Left ventricle myocardium inferior (tissue), 1 donor: ENCODE measurements around the gene ATXN7L1. TPM values are rescaled to one million over a fixed set of nuclear protein-coding genes. Genes with fewer than 3 reads are reported as not detected.

Source experiments
- DNase-seq: peaks from one replicate; pipeline ENCODE4 v3.0.0-alpha.2; 2020
- H3K27ac ChIP-seq: fragments of 200-600 bp; replicated peaks from 2 replicates; pipeline ENCODE4 v1.8.0; 2021
- H3K27me3 ChIP-seq: fragments of 200-600 bp; 2 replicates; pipeline ENCODE4 v1.8.0; 2021; ENCODE audit warnings: low read depth
- H3K36me3 ChIP-seq: fragments of 200-600 bp; 2 replicates; pipeline ENCODE4 v1.8.0; 2021
- H3K4me1 ChIP-seq: fragments of 200-600 bp; 2 replicates; pipeline ENCODE4 v1.8.0; 2021
- H3K4me3 ChIP-seq: fragments of 200-600 bp; 2 replicates; pipeline ENCODE4 v1.8.0; 2021; ENCODE audit warnings: mild to moderate bottlenecking, moderate library complexity
- H3K9me3 ChIP-seq: fragments of 200-600 bp; replicated peaks from 2 replicates; pipeline ENCODE4 v1.8.0; 2021
- intact Hi-C: fragments of 100-400 bp; cut with micrococcal nuclease; formaldehyde crosslinking; loops from one replicate; pipeline ENCODE4 v1.11.0; 2022
- total RNA-seq: library from RNA; stranded (reverse); fragmentation: NEBNext Ultra II Directional; extraction: Animal tissue kit (Norgen Biotek cat#: 25700); gene quantifications from one replicate; pipeline ENCODE4 v1.2.1, GENCODE V29; 2021
- TF ChIP-seq, protein P1 (sequence below): fragments of 200-600 bp; IDR thresholded peaks from 2 replicates; pipeline ENCODE4 v1.8.0; 2021; ENCODE audit warnings: antibody characterized with exemption, mild to moderate bottlenecking, borderline replicate concordance
- donor health status: DM: no; HTN: yes; CAD: no; lungs with severe emphysema.

Gene ATXN7L1
- total RNA-seq, 1 donor from 2014 or later = 6.2 TPM

DNA sequence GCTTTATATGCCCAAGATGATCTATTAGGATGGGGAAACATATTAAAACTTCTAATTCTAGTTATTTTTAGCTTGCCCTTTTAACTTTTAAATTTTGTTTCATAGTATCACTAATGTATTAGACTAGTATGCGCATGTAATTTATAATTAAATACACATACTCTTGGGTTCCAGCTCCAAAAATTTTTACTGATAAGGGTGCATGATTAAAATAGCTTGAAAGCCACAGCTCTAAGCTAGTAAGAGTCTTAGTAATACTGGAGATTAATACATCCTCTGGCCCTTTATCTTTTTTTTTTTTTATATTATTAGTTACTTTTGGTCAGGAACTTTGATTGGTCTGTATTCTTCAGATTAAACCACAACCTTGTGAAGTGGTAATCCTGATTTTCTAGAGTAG is 53.6 kb downstream of the ATXN7L1 start:
- no peak for DNase-seq
- no peak overlapping the region for H3K27ac ChIP-seq
- no peaks in the 10 kb centered on the region for H3K27me3 ChIP-seq
- H3K9me3 ChIP-seq = no peaks in the 10 kb centered on the region
- H3K4me1 ChIP-seq = peaks cover 4% of the 10 kb centered on the region
- H3K4me3 ChIP-seq = no peak overlapping the region
- TF ChIP-seq, protein P1, sequence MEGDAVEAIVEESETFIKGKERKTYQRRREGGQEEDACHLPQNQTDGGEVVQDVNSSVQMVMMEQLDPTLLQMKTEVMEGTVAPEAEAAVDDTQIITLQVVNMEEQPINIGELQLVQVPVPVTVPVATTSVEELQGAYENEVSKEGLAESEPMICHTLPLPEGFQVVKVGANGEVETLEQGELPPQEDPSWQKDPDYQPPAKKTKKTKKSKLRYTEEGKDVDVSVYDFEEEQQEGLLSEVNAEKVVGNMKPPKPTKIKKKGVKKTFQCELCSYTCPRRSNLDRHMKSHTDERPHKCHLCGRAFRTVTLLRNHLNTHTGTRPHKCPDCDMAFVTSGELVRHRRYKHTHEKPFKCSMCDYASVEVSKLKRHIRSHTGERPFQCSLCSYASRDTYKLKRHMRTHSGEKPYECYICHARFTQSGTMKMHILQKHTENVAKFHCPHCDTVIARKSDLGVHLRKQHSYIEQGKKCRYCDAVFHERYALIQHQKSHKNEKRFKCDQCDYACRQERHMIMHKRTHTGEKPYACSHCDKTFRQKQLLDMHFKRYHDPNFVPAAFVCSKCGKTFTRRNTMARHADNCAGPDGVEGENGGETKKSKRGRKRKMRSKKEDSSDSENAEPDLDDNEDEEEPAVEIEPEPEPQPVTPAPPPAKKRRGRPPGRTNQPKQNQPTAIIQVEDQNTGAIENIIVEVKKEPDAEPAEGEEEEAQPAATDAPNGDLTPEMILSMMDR = no peak
- H3K36me3 ChIP-seq = no peaks in the 10 kb centered on the region
- intact Hi-C loops = no loop called here

- H3K9me3 ChIP-seq = no peaks in the 10 kb centered on the region
- no peak overlapping the region for H3K4me3 ChIP-seq
- no peak for DNase-seq
- intact Hi-C loops = no loop called here
- peaks cover 4% of the 10 kb centered on the region for H3K4me1 ChIP-seq
- no peak overlapping the region for H3K27ac ChIP-seq
- no peaks in the 10 kb centered on the region for H3K36me3 ChIP-seq
- H3K27me3 ChIP-seq = no peaks in the 10 kb centered on the region
- TF ChIP-seq, protein P1 = no peak
Observed at GRCh38 chr7:105821527-105821926, 54.9 kb downstream of the ATXN7L1 start.

DNA sequence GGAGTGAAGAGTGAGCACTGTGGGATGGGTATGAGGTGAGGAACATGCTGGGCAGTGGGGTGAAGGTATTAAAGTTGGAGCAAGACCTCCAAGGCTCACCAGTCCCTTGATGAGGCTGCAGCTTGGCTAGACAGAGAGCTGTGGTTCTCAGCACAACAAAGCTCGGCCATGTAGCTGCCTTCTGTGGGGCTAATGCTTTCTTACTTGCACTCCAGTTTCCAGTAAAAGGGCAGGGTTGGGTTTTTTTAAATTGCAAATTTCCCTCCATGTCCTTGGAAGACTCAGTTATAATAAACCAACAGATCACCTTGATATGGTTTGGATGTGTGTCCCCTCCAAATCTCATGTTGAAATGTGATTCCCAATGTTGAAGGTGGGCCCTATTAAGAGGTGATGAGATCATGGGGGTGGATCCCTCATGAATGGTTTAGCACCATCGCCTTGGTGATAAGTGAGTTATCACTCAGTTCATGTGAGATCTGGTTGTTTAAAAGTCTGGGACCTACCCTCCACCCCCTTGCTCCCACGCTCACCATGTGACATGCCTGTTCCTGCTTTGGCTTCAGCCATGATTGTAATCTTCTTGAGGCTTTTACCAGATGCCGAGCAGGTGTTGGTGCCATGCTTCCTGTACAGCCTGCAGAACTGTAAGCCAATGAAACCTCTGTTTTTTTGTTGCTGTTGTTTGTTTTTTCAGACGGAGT is 55.9 kb downstream of the ATXN7L1 start:
- Histone ChIP-seq H3K4me1 (peaks cover 4% of the 10 kb centered on the region), H3K9me3 (no peaks in the 10 kb centered on the region), H3K27ac (no peak overlapping the region), H3K36me3 (no peaks in the 10 kb centered on the region), H3K27me3 (no peaks in the 10 kb centered on the region), H3K4me3 (no peak overlapping the region)
- TF ChIP-seq, protein P1 = no peak
- intact Hi-C loops = no loop called here
- no peak for DNase-seq

DNA sequence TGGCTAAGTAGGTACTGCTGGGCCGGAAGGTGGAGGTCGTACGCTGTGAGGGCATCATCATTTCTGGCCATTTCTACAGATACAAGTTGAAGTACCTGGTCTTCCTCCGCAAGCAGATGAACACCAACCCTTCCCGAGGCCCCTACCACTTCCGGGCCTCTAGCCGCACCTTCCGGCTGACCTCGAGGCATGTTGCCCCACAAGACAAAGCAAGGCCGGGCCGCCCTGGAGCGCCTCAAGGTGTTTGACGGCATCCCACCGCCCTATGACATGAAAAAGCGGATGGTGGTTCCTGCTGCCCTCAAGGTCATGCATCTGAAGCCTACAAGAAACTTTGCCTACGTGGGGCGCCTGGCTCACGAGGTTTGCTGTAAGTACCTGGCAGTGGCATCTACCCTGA is 56.8 kb downstream of the ATXN7L1 start:
- intact Hi-C loops = no loop called here
- H3K36me3 ChIP-seq = no peaks in the 10 kb centered on the region
- H3K27ac ChIP-seq = no peak overlapping the region
- peaks cover 4% of the 10 kb centered on the region for H3K4me1 ChIP-seq
- no peaks in the 10 kb centered on the region for H3K9me3 ChIP-seq
- H3K27me3 ChIP-seq = no peaks in the 10 kb centered on the region
- no peak overlapping the region for H3K4me3 ChIP-seq
- TF ChIP-seq, protein P1 = no peak
- DNase-seq = no peak

DNA sequence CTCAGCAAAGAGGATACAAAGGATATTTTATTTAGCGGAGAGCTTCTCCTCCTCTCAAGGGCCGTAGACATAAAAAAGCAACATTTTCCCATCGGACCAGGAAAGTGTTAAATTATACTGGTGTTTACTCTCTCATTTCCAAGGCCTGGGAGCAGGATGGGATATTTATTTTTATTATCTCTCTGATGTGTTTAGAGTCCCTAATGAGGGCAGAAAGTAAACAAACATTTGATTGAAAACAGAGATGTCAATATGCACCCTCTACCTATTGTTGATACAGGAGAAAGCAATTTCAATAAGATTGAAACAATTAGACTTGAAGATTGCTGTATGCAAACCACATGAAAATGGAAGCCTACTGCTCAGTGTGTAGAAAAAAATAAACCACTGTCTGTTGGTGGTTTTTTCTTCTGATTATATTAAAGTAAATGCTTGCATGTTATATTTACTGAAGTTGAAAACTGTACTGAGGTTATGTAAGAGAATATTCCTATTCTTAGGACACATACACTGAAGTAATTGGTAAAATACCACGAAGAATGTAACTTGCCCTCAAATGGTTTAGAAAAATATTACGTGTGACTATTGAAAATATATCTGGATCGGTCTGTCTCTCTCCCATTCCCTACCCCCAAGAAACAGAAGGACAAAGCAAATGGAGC is 59.3 kb downstream of the ATXN7L1 start:
- Histone ChIP-seq H3K27me3 (no peaks in the 10 kb centered on the region), H3K36me3 (no peaks in the 10 kb centered on the region), H3K4me3 (no peak overlapping the region), H3K27ac (no peak overlapping the region), H3K9me3 (no peaks in the 10 kb centered on the region), H3K4me1 (no peaks in the 10 kb centered on the region)
- TF ChIP-seq, protein P1 = no peak
- intact Hi-C loops = no loop called here
- DNase-seq = no peak
